Measurements from ENCODE around the gene FLII.

DNA sequence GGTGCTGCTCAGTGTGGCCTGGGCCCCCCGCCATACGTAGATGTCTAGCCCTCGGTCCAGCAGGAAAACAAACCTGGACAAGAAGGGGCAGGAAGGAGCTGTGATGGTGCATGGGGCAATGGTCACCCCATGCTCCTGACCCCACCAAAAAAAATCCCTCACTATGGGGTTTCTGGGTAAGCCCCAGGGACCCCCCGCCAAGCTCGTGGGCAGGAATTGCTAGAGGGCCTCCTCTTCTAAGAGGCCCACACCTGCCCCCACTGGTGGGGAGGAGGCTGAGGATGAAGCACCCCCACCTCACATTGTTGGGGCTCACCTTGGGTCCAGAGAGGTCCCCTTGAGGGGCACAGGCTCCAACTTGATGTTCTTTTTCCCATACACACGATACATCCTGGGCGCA lies 9.7 kb downstream of the FLII start:
- TF ChIP-seq, protein P1, sequence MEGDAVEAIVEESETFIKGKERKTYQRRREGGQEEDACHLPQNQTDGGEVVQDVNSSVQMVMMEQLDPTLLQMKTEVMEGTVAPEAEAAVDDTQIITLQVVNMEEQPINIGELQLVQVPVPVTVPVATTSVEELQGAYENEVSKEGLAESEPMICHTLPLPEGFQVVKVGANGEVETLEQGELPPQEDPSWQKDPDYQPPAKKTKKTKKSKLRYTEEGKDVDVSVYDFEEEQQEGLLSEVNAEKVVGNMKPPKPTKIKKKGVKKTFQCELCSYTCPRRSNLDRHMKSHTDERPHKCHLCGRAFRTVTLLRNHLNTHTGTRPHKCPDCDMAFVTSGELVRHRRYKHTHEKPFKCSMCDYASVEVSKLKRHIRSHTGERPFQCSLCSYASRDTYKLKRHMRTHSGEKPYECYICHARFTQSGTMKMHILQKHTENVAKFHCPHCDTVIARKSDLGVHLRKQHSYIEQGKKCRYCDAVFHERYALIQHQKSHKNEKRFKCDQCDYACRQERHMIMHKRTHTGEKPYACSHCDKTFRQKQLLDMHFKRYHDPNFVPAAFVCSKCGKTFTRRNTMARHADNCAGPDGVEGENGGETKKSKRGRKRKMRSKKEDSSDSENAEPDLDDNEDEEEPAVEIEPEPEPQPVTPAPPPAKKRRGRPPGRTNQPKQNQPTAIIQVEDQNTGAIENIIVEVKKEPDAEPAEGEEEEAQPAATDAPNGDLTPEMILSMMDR (IDR thresholded peaks at IDR 0.05) = no peak
- TF ChIP-seq POLR2A (IDR thresholded peaks at IDR 0.05) = no peak
- TF ChIP-seq POLR2AphosphoS5 (IDR thresholded peaks at IDR 0.05; ENCODE audit: insufficient read depth in 1 of 2, low read depth in 1 of 2) = no peak

Data from vagina (tissue), 2 donors.